MM.1S (cell line): ENCODE data around the gene HAGHL.

ENCODE experiments used
- CTCF ChIP-seq: fragments of 300-600 bp; sonication (generic); IDR thresholded peaks from 2 replicates; pipeline ENCODE4 v1.5.1; 2016; ENCODE audit warnings: antibody characterized with exemption, low read length, mixed read lengths
- EZH2 ChIP-seq: fragments of 300-600 bp; sonication (generic); optimal IDR thresholded peaks from 2 replicates; pipeline ENCODE3; 2017; ENCODE audit warnings: low read depth, mild to moderate bottlenecking, antibody characterized with exemption, low read length, mixed read lengths

DNA sequence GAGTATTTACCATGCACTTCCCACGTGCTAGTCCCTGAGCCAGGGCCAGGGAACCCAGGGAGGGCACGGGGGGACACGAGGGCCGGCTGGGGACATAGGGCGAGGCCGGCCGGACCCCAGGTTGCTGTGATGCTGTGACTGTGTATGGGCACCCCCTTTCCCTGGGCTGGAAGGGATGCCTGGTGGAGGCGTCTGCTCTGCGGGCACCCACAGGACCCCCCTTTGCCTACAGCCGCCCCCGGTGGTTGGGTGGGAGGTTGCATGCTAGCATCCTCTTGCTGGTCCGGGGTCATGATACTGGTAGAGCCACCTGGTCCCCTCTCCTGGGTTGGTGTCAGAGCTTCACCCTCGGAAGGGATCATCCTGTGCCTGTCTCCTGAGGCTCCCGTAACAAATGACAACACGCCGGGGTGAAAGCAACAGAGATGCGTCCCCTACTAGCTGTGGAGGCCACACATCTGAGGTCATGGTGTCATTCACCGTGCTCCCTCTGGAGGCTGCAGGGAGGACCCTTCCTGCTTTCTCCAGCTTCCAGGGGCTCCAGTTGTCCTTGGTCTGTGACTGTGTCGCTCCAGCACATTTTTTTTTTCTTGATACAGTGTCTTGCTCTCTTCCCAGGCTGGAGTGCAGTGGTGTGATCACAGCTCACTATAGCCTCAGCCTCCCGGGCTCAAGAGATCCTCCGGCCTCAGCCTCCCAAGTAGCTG, 17.0 kb downstream of the HAGHL start:
- no peak for TF ChIP-seq EZH2
- TF ChIP-seq CTCF, result no peak
